Keratinocyte (primary cell): Measurements from ENCODE around the gene CFAP54.

Experiments
- EZH2 ChIP-seq: IDR thresholded peaks from one replicate; pipeline ENCODE4 v1.6.1; 2012; ENCODE audit warnings: inconsistent platforms, mild to moderate bottlenecking, low read length, moderate library complexity
- TF ChIP-seq, protein P1 (sequence below), 3 experiments: IDR thresholded peaks in 1 of 3; conservative IDR thresholded peaks in 1 of 3; optimal IDR thresholded peaks in 1 of 3; 2 replicates in 2 of 3; 3 replicates in 1 of 3; pipeline versions ENCODE3 to v1.5.1; 2011; ENCODE audit warnings: low read length in 3 of 3, mild to moderate bottlenecking in 3 of 3, moderate library complexity in 2 of 3, control low read depth in 1 of 3, inconsistent platforms in 1 of 3; ENCODE audit not compliant: insufficient read depth in 2 of 3; ENCODE audit errors: extremely low read depth in 1 of 3

DNA sequence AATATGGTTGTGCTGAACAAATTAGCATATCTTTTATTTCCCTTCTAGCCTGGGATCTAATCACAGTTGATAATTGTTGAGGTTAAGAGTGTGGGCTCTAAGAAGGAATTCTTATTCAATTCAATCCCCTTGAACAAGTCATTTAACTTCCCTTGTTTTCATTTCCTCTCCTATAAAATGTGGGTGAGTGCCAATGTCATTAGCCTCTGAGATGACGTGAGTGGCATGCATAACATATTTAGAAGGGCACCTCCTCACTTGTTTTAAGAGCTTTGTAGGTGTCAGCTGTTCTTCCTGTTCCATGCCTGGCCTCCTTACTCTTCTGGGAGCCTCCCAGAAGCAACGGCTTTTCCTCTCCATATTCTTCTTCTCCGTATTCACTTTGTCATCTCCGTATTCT is 262.2 kb downstream of the CFAP54 start:
- TF ChIP-seq, protein P1, sequence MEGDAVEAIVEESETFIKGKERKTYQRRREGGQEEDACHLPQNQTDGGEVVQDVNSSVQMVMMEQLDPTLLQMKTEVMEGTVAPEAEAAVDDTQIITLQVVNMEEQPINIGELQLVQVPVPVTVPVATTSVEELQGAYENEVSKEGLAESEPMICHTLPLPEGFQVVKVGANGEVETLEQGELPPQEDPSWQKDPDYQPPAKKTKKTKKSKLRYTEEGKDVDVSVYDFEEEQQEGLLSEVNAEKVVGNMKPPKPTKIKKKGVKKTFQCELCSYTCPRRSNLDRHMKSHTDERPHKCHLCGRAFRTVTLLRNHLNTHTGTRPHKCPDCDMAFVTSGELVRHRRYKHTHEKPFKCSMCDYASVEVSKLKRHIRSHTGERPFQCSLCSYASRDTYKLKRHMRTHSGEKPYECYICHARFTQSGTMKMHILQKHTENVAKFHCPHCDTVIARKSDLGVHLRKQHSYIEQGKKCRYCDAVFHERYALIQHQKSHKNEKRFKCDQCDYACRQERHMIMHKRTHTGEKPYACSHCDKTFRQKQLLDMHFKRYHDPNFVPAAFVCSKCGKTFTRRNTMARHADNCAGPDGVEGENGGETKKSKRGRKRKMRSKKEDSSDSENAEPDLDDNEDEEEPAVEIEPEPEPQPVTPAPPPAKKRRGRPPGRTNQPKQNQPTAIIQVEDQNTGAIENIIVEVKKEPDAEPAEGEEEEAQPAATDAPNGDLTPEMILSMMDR (optimal IDR thresholded peaks at IDR 0.05 in 1 of 3, IDR thresholded peaks at IDR 0.05 in 1 of 3, conservative IDR thresholded peaks at IDR 0.05 in 1 of 3; ENCODE audit: extremely low read depth in 1 of 3, insufficient read depth in 2 of 3, low read length in 3 of 3): no peak
- TF ChIP-seq EZH2: no peak
